Stimulated activated CD8-positive, alpha-beta memory T cell treated with anti-CD3 and anti-CD28 coated beads, Interleukin-7, amount 100 ng/mL, for 48 hours (primary cell): Measurements from ENCODE around the gene PDE6H.
A peak's percentile ranks its signal among the peaks of the same experiment; 100 is the strongest.

ENCODE experiments used
- DNase-seq, 2 donors: peaks; one replicate each; pipeline ENCODE4 v3.0.0-alpha.2; 2020; ENCODE audit warnings: low read depth in 1 of 2; ENCODE audit errors: extremely low read depth in 1 of 2

PDE6H gene

GRCh38 chr12:14950982-14951746 is 21.7 kb upstream of the PDE6H start:
- DNase-seq, result no peak

- no peak for DNase-seq
These were observed 21.0 kb upstream of the PDE6H start for GRCh38 chr12:14951851-14952250.

GRCh38 chr12:14952299-14952921 is 20.4 kb upstream of the PDE6H start:
- no peak for DNase-seq

- DNase-seq, result no peak
These were observed 19.1 kb upstream of the PDE6H start for GRCh38 chr12:14953752-14954151.

- no peak for DNase-seq
These were observed 18.6 kb upstream of the PDE6H start for GRCh38 chr12:14954269-14954668.

GRCh38 chr12:14956024-14956891 is 16.6 kb upstream of the PDE6H start:
- DNase-seq, result no peak

GRCh38 chr12:14956905-14957304 is 15.9 kb upstream of the PDE6H start:
- DNase-seq, result no peak

GRCh38 chr12:14957551-14958168 is 15.2 kb upstream of the PDE6H start:
- DNase-seq, result no peak

- no peak for DNase-seq
These were observed 14.3 kb upstream of the PDE6H start for GRCh38 chr12:14958361-14959125.

- DNase-seq, result no peak
These were observed 13.8 kb upstream of the PDE6H start for GRCh38 chr12:14959126-14959440.

- no peak for DNase-seq
These were observed 13.4 kb upstream of the PDE6H start for GRCh38 chr12:14959463-14959862.

- DNase-seq, result no peak
These were observed 12.8 kb upstream of the PDE6H start for GRCh38 chr12:14959916-14960496.

GRCh38 chr12:14960548-14961465 is 12.0 kb upstream of the PDE6H start:
- no peak for DNase-seq

GRCh38 chr12:14961466-14962152 is 11.2 kb upstream of the PDE6H start, which contains the start of gene ARHGDIB:
Gene ARHGDIB (minus strand): TSS chr12:14961601. CDS start chr12:14950712, 10,889 bp downstream.
- DNase-seq, result peak in 1 of 2 donors; percentile 66

- DNase-seq, result no peak
These were observed 10.7 kb upstream of the PDE6H start for GRCh38 chr12:14962153-14962539.

- DNase-seq, result no peak
These were observed 10.0 kb upstream of the PDE6H start for GRCh38 chr12:14962797-14963196.

- DNase-seq, result no peak
These were observed 9.3 kb upstream of the PDE6H start for GRCh38 chr12:14963520-14963919.

GRCh38 chr12:14964406-14964805 is 8.4 kb upstream of the PDE6H start:
- no peak for DNase-seq
